RWPE2 (cell line): ENCODE measurements around the gene UQCR10.

ENCODE experiments used
- ATAC-seq: fragments of 200-7000 bp; cut with Tn5 transposase; 3 replicates; pipeline ENCODE4 v1.9.1; 2021; ENCODE audit warnings: low read depth
- DNase-seq: peaks from one replicate; pipeline ENCODE4 v3.0.0-alpha.2; 2020; ENCODE audit warnings: low spot score
- H3K27ac ChIP-seq: fragments of 450-650 bp; 2 replicates; pipeline ENCODE4 v1.5.1; 2017; ENCODE audit warnings: mild to moderate bottlenecking; ENCODE audit not compliant: poor library complexity, severe bottlenecking
- H3K27me3 ChIP-seq: fragments of 250-450 bp; sonication (Bioruptor Pico); 2 replicates; pipeline ENCODE4 v1.5.1; 2021; ENCODE audit warnings: mild to moderate bottlenecking, moderate library complexity; ENCODE audit not compliant: insufficient read depth, poor library complexity, severe bottlenecking
- H3K36me3 ChIP-seq: fragments of 250-450 bp; sonication (Bioruptor Pico); 2 replicates; pipeline ENCODE4 v1.5.1; 2020; ENCODE audit warnings: low read depth, mild to moderate bottlenecking, moderate library complexity
- H3K4me1 ChIP-seq: fragments of 250-450 bp; sonication (Bioruptor Pico); 2 replicates; pipeline ENCODE4 v1.5.1; 2021; ENCODE audit warnings: mild to moderate bottlenecking, moderate library complexity; ENCODE audit not compliant: insufficient read depth, poor library complexity, severe bottlenecking
- H3K4me3 ChIP-seq: fragments of 250-450 bp; sonication (Bioruptor Pico); 2 replicates; pipeline ENCODE4 v1.5.1; 2021; ENCODE audit warnings: mild to moderate bottlenecking, moderate library complexity; ENCODE audit not compliant: severe bottlenecking
- H3K9me3 ChIP-seq: fragments of 250-450 bp; sonication (Bioruptor Pico); 2 replicates; pipeline ENCODE4 v1.5.1; 2021; ENCODE audit warnings: mild to moderate bottlenecking, moderate library complexity; ENCODE audit not compliant: severe bottlenecking
- TF ChIP-seq, protein P1 (sequence below): fragments of 450-650 bp; IDR thresholded peaks from one replicate; pipeline ENCODE4 v1.5.1; 2017; ENCODE audit warnings: mild to moderate bottlenecking, moderate library complexity; ENCODE audit not compliant: poor library complexity, severe bottlenecking

The UQCR10 gene

DNA sequence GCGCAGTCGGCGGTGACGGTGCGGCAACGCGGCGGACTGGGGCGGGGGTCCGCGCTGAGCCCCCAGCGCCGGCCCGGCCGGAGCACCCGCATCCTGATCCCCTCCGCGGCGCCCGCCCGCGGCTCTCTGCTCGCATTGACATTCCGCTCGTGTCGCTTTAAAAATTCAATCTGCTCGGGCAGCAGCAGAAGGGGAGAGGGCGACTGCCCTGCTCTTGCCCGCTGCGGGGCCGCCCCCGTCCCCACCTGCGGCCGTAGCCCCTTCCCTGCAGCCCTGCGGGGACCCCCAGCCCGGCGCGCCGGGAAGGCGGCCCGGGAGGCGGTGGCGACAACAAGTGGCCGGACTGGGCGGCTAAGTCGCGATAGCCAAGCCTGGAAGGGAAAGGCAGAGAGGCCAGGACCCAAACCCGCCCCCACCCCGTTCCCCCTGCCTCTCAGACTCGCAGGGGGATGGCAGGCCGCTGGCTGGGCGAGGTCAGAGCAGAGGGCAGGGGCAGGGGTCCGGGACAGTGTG, 46.3 kb upstream of the UQCR10 start:
- TF ChIP-seq, protein P1, sequence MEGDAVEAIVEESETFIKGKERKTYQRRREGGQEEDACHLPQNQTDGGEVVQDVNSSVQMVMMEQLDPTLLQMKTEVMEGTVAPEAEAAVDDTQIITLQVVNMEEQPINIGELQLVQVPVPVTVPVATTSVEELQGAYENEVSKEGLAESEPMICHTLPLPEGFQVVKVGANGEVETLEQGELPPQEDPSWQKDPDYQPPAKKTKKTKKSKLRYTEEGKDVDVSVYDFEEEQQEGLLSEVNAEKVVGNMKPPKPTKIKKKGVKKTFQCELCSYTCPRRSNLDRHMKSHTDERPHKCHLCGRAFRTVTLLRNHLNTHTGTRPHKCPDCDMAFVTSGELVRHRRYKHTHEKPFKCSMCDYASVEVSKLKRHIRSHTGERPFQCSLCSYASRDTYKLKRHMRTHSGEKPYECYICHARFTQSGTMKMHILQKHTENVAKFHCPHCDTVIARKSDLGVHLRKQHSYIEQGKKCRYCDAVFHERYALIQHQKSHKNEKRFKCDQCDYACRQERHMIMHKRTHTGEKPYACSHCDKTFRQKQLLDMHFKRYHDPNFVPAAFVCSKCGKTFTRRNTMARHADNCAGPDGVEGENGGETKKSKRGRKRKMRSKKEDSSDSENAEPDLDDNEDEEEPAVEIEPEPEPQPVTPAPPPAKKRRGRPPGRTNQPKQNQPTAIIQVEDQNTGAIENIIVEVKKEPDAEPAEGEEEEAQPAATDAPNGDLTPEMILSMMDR: no peak
- Histone ChIP-seq H3K9me3 (no peaks in the 10 kb centered on the region), H3K4me1 (no peaks in the 10 kb centered on the region), H3K36me3 (no peaks in the 10 kb centered on the region), H3K4me3 (no peak overlapping the region), H3K27me3 (peaks cover 17% of the 10 kb centered on the region), H3K27ac (no peak overlapping the region)
- ATAC-seq (no peak), DNase-seq (no peak)

DNA sequence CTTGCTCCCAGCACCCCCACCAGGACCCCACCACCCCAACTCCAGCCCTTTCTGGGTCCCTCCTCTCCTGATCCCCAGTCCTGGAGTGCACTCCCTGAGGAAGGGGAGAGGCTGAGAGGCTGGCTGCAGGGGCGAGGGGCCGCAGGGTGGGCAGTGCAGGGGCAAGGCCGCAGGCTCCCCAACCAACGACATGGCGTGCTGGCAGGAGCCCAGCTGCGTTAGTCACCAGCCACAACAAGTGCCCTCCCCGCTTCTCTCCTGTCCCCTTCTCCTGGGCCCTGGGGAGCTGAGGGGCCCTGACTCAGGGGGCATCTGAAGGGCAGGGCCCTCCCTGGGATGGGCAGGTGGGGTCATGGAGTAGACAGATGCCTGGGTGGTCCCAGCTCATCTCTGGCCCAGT, 45.0 kb upstream of the UQCR10 start:
- H3K27me3 ChIP-seq: peaks cover 17% of the 10 kb centered on the region
- no peaks in the 10 kb centered on the region for H3K36me3 ChIP-seq
- TF ChIP-seq, protein P1: no peak
- no peaks in the 10 kb centered on the region for H3K4me1 ChIP-seq
- no peak for DNase-seq
- ATAC-seq: no peak
- H3K9me3 ChIP-seq: no peaks in the 10 kb centered on the region
- no peak overlapping the region for H3K4me3 ChIP-seq
- H3K27ac ChIP-seq: no peak overlapping the region

DNA sequence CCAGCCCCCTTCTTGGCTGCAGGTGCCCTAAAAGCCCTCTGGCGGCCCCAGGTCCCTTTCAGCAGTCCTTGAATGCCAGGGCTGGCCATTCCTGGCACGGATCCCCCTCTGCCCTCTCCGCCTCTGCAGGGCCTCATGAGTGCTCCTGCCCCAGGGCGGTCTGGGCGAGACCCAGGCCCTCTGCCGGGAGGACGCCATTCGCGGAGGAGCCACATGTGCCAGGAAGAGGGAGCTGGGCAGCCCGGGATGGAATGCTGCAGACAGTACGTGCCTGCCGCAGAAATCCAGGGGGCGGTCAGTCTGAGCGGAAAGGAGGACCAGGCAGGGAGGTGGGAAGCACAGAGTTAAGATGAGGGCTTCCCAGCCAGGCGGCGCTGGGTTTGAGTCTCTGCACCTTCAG, 44.6 kb upstream of the UQCR10 start:
- Histone ChIP-seq H3K9me3 (no peaks in the 10 kb centered on the region), H3K36me3 (no peaks in the 10 kb centered on the region), H3K27ac (no peak overlapping the region), H3K27me3 (peaks cover 17% of the 10 kb centered on the region), H3K4me1 (no peaks in the 10 kb centered on the region), H3K4me3 (no peak overlapping the region)
- ATAC-seq: no peak
- DNase-seq: no peak
- TF ChIP-seq, protein P1: no peak

DNA sequence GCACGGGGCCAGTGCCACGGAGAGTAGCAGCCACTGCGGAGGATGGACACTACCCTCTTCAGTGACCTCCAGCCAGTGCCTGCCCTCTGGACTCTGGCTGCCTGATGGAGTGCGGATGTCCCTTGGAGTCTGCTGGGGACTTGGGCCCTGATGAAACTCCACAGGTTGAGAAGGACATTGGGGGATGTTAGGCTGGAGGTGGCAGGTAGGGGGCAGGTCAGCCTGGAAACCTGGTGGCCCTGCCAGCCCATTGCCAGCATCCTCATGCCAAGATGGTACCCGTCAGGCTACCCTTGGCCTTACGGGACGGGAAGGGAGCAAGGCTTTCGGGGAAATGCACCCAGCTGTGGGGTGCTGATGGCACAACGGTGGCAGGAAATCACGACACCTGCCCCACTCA, 43.4 kb upstream of the UQCR10 start:
- Histone ChIP-seq H3K36me3 (no peaks in the 10 kb centered on the region), H3K4me1 (no peaks in the 10 kb centered on the region), H3K27ac (no peak overlapping the region), H3K4me3 (no peak overlapping the region), H3K27me3 (peaks cover 17% of the 10 kb centered on the region), H3K9me3 (no peaks in the 10 kb centered on the region)
- ATAC-seq (no peak), DNase-seq (no peak)
- TF ChIP-seq, protein P1: no peak

DNA sequence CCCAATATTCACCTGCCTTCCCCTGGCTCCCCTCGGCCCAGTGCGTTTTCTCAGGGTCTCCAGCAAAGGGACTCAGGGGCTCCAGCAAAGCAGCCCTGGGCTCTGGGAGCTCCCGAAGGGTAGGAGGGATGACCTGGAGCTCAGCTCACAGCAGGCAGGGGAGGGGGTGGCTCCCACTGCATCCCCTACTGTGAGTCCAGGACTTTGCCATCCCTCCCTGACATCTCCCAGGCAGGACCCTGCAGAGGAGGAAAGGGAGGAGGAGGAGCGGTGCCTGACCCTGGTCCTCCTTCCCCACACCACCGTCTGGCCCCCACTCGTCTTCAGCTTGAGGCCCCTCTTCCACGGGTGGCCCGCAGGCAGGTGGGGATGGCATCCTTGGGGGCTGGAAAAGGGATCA, 42.3 kb upstream of the UQCR10 start:
- no peak for DNase-seq
- Histone ChIP-seq H3K27ac (no peak overlapping the region), H3K36me3 (no peaks in the 10 kb centered on the region), H3K4me3 (no peak overlapping the region), H3K27me3 (peaks cover 9% of the 10 kb centered on the region), H3K9me3 (no peaks in the 10 kb centered on the region), H3K4me1 (no peaks in the 10 kb centered on the region)
- TF ChIP-seq, protein P1: no peak
- ATAC-seq: no peak
